Superior temporal gyrus (tissue), 1 donor: ENCODE measurements around the gene CRB2.

Source experiments
- DNase-seq: peaks from one replicate; pipeline ENCODE4 v3.0.0-alpha.2; 2016; ENCODE audit errors: extremely low spot score

CRB2 gene

GRCh38 chr9:123355761-123356431 lies at the start of gene CRB2:
CRB2 (plus strand) TSS chr9:123356197; CDS start chr9:123356261, 64 bp downstream.
- DNase-seq: no peak

GRCh38 chr9:123309611-123310010 lies 46.4 kb upstream of the CRB2 start:
- DNase-seq: no peak

- no peak for DNase-seq
Observed at GRCh38 chr9:123310551-123311249, 45.3 kb upstream of the CRB2 start.

- no peak for DNase-seq
Observed at GRCh38 chr9:123311250-123311752, 44.7 kb upstream of the CRB2 start.

- no peak for DNase-seq
Observed at GRCh38 chr9:123312306-123312877, 43.6 kb upstream of the CRB2 start.

GRCh38 chr9:123314617-123315016 lies 41.4 kb upstream of the CRB2 start:
- DNase-seq: no peak

GRCh38 chr9:123315635-123316034 lies 40.4 kb upstream of the CRB2 start:
- DNase-seq: no peak

- DNase-seq: no peak
Observed at GRCh38 chr9:123316053-123316718, 39.8 kb upstream of the CRB2 start.

- no peak for DNase-seq
Observed at GRCh38 chr9:123318202-123318601, 37.8 kb upstream of the CRB2 start.

GRCh38 chr9:123318961-123319421 lies 37.0 kb upstream of the CRB2 start:
- DNase-seq: no peak

- no peak for DNase-seq
Observed at GRCh38 chr9:123319541-123320339, 36.3 kb upstream of the CRB2 start.

- no peak for DNase-seq
Observed at GRCh38 chr9:123320814-123321213, 35.2 kb upstream of the CRB2 start.

GRCh38 chr9:123321616-123322272 lies 34.3 kb upstream of the CRB2 start:
- no peak for DNase-seq

GRCh38 chr9:123322273-123323195 lies 33.5 kb upstream of the CRB2 start:
- DNase-seq: no peak

- DNase-seq: no peak
Observed at GRCh38 chr9:123323196-123324013, 32.6 kb upstream of the CRB2 start.

GRCh38 chr9:123324767-123325183 lies 31.2 kb upstream of the CRB2 start:
- no peak for DNase-seq

- no peak for DNase-seq
Observed at GRCh38 chr9:123326187-123326586, 29.8 kb upstream of the CRB2 start.

- no peak for DNase-seq
Observed at GRCh38 chr9:123326662-123327093, 29.3 kb upstream of the CRB2 start.

GRCh38 chr9:123327697-123328100 lies 28.3 kb upstream of the CRB2 start:
- no peak for DNase-seq
